ENCODE data around the gene C2orf81. TPM values are rescaled to one million over a fixed set of nuclear protein-coding genes. Genes with fewer than 3 reads are reported as not detected.

Gene C2orf81
- total RNA-seq, 2 experiments from 2014 or later = 2.9 to 3.4 TPM

DNA sequence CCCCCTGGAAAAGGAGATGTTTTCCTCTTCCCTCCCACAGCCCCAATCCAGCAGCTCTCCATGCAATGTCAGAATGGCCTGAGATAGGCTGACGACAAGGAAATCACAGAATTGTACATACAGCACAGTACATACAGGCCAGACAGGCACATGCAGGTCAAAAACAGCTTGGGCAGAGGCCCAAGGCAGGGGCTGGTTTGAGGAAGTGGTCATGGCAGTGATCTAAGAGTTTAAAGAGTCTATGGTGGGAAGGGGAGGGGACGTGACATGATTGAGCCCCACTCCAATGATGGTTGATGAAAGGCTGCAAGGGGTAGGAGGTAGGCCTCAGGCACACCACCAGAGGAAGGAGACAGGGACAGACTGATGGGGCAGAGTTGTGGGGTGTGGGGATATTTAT lies 45.6 kb downstream of the C2orf81 start:
- CTCF ChIA-PET = no interaction called here
- Mint-ChIP-seq H3K4me3 (no peak overlapping the region), H3K27me3 (no peaks in the 10 kb centered on the region), H3K27ac (no peak overlapping the region), H3K4me1 (ENCODE audit: low read depth) (peaks cover 20% of the 10 kb centered on the region), H3K9me3 (no peaks in the 10 kb centered on the region), H3K36me3 (ENCODE audit: low read depth) (peaks cover 59% of the 10 kb centered on the region)
- DNase-seq (no peak), ATAC-seq (ENCODE audit: poor library complexity) (no peak)
- Histone ChIP-seq H3K27me3 (ENCODE audit: control insufficient read depth in 1 of 2, insufficient read depth in 2 of 2, low read length in 2 of 2) (no peaks in the 10 kb centered on the region), H3K27ac (ENCODE audit: low read depth in 1 of 2, low read length in 2 of 2) (no peak overlapping the region), H3K36me3 (ENCODE audit: insufficient read depth, low read length) (peaks cover 43% of the 10 kb centered on the region), H3K4me3 (ENCODE audit: low read length) (no peak overlapping the region), H3K9me3 (ENCODE audit: control insufficient read depth in 1 of 2, insufficient read depth in 1 of 2, low read length in 2 of 2) (no peaks in the 10 kb centered on the region), H3K4me1 (ENCODE audit: insufficient read depth, low read length) (peaks cover 23% of the 10 kb centered on the region)
- TF ChIP-seq, protein P1, sequence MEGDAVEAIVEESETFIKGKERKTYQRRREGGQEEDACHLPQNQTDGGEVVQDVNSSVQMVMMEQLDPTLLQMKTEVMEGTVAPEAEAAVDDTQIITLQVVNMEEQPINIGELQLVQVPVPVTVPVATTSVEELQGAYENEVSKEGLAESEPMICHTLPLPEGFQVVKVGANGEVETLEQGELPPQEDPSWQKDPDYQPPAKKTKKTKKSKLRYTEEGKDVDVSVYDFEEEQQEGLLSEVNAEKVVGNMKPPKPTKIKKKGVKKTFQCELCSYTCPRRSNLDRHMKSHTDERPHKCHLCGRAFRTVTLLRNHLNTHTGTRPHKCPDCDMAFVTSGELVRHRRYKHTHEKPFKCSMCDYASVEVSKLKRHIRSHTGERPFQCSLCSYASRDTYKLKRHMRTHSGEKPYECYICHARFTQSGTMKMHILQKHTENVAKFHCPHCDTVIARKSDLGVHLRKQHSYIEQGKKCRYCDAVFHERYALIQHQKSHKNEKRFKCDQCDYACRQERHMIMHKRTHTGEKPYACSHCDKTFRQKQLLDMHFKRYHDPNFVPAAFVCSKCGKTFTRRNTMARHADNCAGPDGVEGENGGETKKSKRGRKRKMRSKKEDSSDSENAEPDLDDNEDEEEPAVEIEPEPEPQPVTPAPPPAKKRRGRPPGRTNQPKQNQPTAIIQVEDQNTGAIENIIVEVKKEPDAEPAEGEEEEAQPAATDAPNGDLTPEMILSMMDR (IDR thresholded peaks at IDR 0.05) = no peak
- intact Hi-C loops (cut with DNase I, micrococcal nuclease) = no loop called here
- POLR2A ChIA-PET = no interaction called here

DNA sequence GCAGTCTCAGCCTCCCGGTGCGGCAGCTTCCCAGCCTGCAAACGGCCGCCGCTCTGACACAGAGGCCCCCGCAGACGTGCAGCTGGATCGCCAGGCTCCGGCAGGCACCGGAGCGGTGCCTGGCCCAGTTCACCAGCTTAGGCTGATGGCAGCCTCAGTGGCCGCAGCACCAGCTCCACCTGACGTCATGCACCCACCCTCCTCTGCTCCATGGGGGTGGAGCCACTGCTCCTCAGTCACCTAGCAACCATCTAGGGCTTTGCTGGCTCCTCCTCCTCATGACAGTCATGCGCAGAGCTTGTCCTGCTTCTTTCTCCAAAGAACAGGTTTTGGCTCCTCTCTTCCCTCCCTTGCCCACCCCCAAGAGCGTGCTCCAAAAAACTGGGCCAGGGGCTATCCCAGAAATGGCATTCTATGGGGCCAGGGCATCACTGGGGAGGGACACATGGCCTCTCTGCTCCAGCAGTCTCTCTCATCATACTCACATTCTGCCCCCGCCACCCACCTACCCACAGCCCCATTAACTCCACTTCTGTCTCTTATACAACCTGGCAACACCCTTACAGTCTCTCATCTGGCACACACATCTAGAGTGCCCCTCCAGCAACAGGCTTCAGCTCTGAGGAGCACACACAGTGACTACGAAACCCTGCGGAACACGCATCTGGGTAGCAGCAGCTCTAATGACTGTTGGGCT lies 46.8 kb downstream of the C2orf81 start:
- Histone ChIP-seq H3K4me3 (ENCODE audit: low read length) (no peak overlapping the region), H3K27me3 (ENCODE audit: control insufficient read depth in 1 of 2, insufficient read depth in 2 of 2, low read length in 2 of 2) (no peaks in the 10 kb centered on the region), H3K4me1 (ENCODE audit: insufficient read depth, low read length) (peaks cover 11% of the 10 kb centered on the region), H3K9me3 (ENCODE audit: control insufficient read depth in 1 of 2, insufficient read depth in 1 of 2, low read length in 2 of 2) (no peaks in the 10 kb centered on the region), H3K27ac (ENCODE audit: low read depth in 1 of 2, low read length in 2 of 2) (no peak overlapping the region), H3K36me3 (ENCODE audit: insufficient read depth, low read length) (peaks cover 54% of the 10 kb centered on the region)
- POLR2A ChIA-PET = no interaction called here
- TF ChIP-seq, protein P1 (IDR thresholded peaks at IDR 0.05) = no peak
- Mint-ChIP-seq H3K4me3 (no peak overlapping the region), H3K9me3 (no peaks in the 10 kb centered on the region), H3K36me3 (ENCODE audit: low read depth) (peaks cover 65% of the 10 kb centered on the region), H3K4me1 (ENCODE audit: low read depth) (peaks cover 8% of the 10 kb centered on the region), H3K27ac (no peak overlapping the region), H3K27me3 (no peaks in the 10 kb centered on the region)
- DNase-seq (no peak), ATAC-seq (ENCODE audit: poor library complexity) (no peak)
- intact Hi-C loops (cut with DNase I, micrococcal nuclease) = no loop called here
- CTCF ChIA-PET = no interaction called here

DNA sequence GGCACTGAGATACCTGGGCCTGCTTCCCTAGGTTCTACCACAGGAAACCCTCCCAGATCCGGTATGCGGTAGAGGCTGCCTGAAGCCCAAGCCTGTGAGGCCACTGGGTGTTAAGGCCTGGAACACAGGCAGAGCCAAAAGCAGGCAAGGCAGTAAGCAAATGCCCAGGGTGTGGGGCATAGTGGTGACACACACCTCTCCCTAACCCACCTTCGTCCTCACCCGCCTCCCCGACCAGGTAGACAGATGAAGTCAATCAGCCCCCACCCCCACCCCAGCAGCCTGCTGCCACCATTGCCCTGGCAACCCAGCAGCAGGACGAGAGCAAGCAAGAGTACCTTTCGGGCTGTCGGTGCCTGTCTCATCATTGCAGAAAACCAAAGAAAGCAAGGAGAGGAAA lies 47.4 kb downstream of the C2orf81 start:
- Mint-ChIP-seq H3K36me3 (ENCODE audit: low read depth) (peaks cover 71% of the 10 kb centered on the region), H3K4me3 (no peak overlapping the region)
- ATAC-seq (ENCODE audit: poor library complexity) = no peak

More for the DNA sequence above, 47.4 kb downstream of the C2orf81 start:
- H3K36me3 ChIP-seq (ENCODE audit: insufficient read depth, low read length) = peaks cover 59% of the 10 kb centered on the region
- TF ChIP-seq, protein P1 (IDR thresholded peaks at IDR 0.05) = no peak
- DNase-seq = no peak
- ChIA-PET POLR2A (no interaction called here), CTCF (no interaction called here)
- no peaks in the 10 kb centered on the region for H3K27me3 Mint-ChIP-seq
- no peaks in the 10 kb centered on the region for H3K9me3 ChIP-seq (ENCODE audit: control insufficient read depth in 1 of 2, insufficient read depth in 1 of 2, low read length in 2 of 2)
- peaks cover 6% of the 10 kb centered on the region for H3K4me1 Mint-ChIP-seq (ENCODE audit: low read depth)
- no peak overlapping the region for H3K27ac Mint-ChIP-seq
- no peaks in the 10 kb centered on the region for H3K27me3 ChIP-seq (ENCODE audit: control insufficient read depth in 1 of 2, insufficient read depth in 2 of 2, low read length in 2 of 2)
- H3K27ac ChIP-seq (ENCODE audit: low read depth in 1 of 2, low read length in 2 of 2) = no peak overlapping the region
- no peak overlapping the region for H3K4me3 ChIP-seq (ENCODE audit: low read length)
- peaks cover 6% of the 10 kb centered on the region for H3K4me1 ChIP-seq (ENCODE audit: insufficient read depth, low read length)
- intact Hi-C loops (cut with DNase I, micrococcal nuclease) = no loop called here
- no peaks in the 10 kb centered on the region for H3K9me3 Mint-ChIP-seq
